Measurements from ENCODE around the gene GAGE10.

DNA sequence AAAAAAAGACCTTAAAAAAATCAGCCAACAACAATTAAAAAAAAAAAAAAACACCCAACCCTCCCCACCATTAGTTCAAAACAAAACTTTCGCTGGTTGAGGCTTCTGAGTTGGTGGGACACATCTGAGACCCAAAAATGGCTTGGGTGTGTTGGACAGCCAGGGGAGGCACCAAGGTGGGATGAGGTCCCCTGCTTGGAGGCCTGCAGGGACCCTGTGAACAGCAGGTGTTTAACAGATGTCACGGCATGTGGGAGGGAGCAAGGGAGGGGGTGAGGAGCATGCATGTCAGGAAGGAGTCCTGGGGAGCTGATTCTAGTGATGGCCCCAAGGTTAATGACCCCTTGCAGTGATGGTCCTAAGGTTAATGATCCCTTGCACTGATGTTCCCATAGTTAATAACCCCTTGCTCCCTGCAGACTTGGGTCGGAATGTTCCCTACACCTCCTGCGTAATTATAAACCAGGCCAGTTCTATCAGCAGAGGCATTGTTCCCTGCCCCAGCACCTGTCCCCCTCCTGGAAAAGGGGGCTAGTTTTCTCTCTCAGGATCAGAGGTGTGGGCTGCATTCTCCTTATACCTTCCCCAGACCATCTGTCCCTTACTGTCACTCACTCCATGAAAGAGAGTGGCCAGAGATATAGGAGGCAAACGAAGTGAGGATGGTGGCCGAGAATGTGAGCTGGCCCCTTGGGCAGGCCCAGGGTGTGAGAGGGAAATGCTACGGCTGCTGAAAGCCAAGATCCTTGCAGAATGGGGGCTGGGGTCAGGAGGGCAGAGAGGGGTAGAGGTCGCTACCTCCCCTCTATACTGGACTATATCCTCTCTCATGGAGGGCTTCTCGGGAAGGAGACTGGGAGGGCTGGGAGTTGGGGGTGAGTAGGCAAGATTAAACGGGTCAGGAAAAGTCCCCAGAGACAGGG is 36.7 kb upstream of the GAGE10 start:
- TF ChIP-seq, protein P1, sequence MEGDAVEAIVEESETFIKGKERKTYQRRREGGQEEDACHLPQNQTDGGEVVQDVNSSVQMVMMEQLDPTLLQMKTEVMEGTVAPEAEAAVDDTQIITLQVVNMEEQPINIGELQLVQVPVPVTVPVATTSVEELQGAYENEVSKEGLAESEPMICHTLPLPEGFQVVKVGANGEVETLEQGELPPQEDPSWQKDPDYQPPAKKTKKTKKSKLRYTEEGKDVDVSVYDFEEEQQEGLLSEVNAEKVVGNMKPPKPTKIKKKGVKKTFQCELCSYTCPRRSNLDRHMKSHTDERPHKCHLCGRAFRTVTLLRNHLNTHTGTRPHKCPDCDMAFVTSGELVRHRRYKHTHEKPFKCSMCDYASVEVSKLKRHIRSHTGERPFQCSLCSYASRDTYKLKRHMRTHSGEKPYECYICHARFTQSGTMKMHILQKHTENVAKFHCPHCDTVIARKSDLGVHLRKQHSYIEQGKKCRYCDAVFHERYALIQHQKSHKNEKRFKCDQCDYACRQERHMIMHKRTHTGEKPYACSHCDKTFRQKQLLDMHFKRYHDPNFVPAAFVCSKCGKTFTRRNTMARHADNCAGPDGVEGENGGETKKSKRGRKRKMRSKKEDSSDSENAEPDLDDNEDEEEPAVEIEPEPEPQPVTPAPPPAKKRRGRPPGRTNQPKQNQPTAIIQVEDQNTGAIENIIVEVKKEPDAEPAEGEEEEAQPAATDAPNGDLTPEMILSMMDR (conservative IDR thresholded peaks at IDR 0.05; ENCODE audit: low read length): no peak
- TF ChIP-seq EZH2phosphoT487 (IDR thresholded peaks at IDR 0.05; ENCODE audit: borderline replicate concordance, low read depth, low read length): no peak

Data from OCI-LY7 (cell line).